ENCODE measurements around the gene CACNG8. TPM values are rescaled to one million over a fixed set of nuclear protein-coding genes. Genes with fewer than 3 reads are reported as not detected.

The CACNG8 gene
- 0.32 TPM for total RNA-seq

GRCh38 chr19:53962887-53963431 lies at the start of gene CACNG8:
CACNG8 (plus strand) TSS chr19:53962937.
- Histone ChIP-seq H3K4me1 (no peaks in the 10 kb centered on the region), H3K27ac (no peak within 1 kb of the TSS), H3K4me3 (no peak within 1 kb of the TSS), H3K27me3 (peaks cover 10% of the 10 kb centered on the region), H3K36me3 (no peaks in the 10 kb centered on the region), H3K9me3 (no peaks in the 10 kb centered on the region)
- intact Hi-C loops (cut with DNase I) = no loop called here
- TF ChIP-seq, protein P1, sequence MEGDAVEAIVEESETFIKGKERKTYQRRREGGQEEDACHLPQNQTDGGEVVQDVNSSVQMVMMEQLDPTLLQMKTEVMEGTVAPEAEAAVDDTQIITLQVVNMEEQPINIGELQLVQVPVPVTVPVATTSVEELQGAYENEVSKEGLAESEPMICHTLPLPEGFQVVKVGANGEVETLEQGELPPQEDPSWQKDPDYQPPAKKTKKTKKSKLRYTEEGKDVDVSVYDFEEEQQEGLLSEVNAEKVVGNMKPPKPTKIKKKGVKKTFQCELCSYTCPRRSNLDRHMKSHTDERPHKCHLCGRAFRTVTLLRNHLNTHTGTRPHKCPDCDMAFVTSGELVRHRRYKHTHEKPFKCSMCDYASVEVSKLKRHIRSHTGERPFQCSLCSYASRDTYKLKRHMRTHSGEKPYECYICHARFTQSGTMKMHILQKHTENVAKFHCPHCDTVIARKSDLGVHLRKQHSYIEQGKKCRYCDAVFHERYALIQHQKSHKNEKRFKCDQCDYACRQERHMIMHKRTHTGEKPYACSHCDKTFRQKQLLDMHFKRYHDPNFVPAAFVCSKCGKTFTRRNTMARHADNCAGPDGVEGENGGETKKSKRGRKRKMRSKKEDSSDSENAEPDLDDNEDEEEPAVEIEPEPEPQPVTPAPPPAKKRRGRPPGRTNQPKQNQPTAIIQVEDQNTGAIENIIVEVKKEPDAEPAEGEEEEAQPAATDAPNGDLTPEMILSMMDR (IDR thresholded peaks at IDR 0.05) = no peak
- no peak for DNase-seq (ENCODE audit: low spot score in 2 of 2)

GRCh38 chr19:53915000-53915399 lies 47.7 kb upstream of the CACNG8 start:
- TF ChIP-seq, protein P1 (IDR thresholded peaks at IDR 0.05) = no peak
- H3K4me1 ChIP-seq = no peaks in the 10 kb centered on the region
- H3K27ac ChIP-seq = no peak overlapping the region
- no peak overlapping the region for H3K4me3 ChIP-seq
- no peaks in the 10 kb centered on the region for H3K36me3 ChIP-seq
- intact Hi-C loops (cut with DNase I) = no loop called here
- DNase-seq (ENCODE audit: low spot score in 2 of 2) = no peak
- peaks cover 7% of the 10 kb centered on the region for H3K27me3 ChIP-seq
- H3K9me3 ChIP-seq = no peaks in the 10 kb centered on the region

DNA sequence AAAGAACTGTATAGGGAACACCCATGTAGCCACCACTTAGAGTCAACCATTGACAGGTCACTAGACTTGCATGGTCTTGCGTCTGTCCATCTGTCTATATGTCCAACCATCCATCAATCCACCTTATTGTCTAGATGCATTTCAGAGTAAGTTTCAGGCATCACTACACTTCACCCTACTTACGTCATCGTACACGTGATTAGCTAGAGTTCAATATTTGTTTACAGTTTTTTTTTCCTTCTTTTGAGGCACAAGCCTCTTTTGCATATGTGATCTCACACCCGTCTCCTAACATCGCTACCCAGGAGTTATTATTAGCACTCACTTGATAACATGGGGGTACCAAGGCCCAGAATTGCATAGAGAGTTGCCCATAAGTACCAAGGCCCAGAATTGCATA lies 46.7 kb upstream of the CACNG8 start:
- intact Hi-C loops (cut with DNase I) = no loop called here
- DNase-seq (ENCODE audit: low spot score in 2 of 2) = no peak
- TF ChIP-seq, protein P1 (IDR thresholded peaks at IDR 0.05) = no peak
- Histone ChIP-seq H3K27ac (no peak overlapping the region), H3K4me1 (no peaks in the 10 kb centered on the region), H3K36me3 (no peaks in the 10 kb centered on the region), H3K9me3 (no peaks in the 10 kb centered on the region), H3K4me3 (no peak overlapping the region), H3K27me3 (no peaks in the 10 kb centered on the region)

DNA sequence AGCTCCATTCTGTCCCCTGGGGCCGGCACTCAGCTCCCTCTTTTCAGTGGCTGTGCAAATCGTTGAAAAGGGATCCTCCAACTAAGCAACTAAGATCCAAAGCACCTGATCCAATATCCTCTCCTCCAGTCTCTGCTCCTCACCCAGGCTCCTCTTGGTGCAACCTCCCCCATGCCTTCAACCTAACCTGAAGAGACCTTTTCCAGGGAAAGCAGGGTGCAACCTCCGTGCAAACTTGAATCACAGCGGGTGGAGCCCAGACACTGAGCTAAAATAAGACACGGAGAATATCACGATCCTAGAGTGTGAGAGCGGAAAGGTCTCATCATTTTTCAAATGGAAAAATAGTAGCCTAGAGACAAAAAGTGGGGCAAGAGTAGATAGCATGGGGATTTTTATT lies 45.4 kb upstream of the CACNG8 start:
- TF ChIP-seq, protein P1 (IDR thresholded peaks at IDR 0.05) = no peak
- H3K27ac ChIP-seq = no peak overlapping the region
- intact Hi-C loops (cut with DNase I) = no loop called here
- no peaks in the 10 kb centered on the region for H3K4me1 ChIP-seq
- DNase-seq (ENCODE audit: low spot score in 2 of 2) = no peak
- H3K4me3 ChIP-seq = no peak overlapping the region
- H3K27me3 ChIP-seq = no peaks in the 10 kb centered on the region
- H3K36me3 ChIP-seq = no peaks in the 10 kb centered on the region
- H3K9me3 ChIP-seq = no peaks in the 10 kb centered on the region

DNA sequence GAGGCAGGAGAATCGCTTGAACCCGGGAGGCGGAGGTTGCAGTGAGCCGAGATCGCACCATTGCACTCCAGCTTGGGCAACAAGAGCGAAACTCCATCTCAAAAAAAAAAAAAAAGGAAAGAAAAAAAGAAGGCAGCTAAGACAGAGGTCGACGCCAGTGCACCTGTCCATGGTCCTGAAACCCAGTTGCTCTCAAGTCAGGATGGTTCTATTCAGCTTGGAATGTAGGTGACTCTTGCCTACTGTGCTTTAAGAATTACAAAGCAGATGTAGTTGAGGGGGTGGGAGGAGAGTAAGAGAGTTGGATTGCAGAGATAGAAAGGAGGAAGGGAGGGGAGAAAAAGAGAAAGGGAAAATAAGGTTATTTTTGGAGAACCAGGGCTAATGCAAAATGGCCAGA lies 35.0 kb upstream of the CACNG8 start:
- intact Hi-C loops (cut with DNase I) = no loop called here
- TF ChIP-seq, protein P1 (IDR thresholded peaks at IDR 0.05) = no peak
- Histone ChIP-seq H3K4me3 (no peak overlapping the region), H3K4me1 (no peaks in the 10 kb centered on the region), H3K27me3 (no peaks in the 10 kb centered on the region), H3K27ac (no peak overlapping the region), H3K9me3 (no peaks in the 10 kb centered on the region), H3K36me3 (no peaks in the 10 kb centered on the region)
- DNase-seq (ENCODE audit: low spot score in 2 of 2) = no peak

GRCh38 chr19:53936029-53936428 lies 26.7 kb upstream of the CACNG8 start:
- no peak for DNase-seq (ENCODE audit: low spot score in 2 of 2)
- Histone ChIP-seq H3K27ac (no peak overlapping the region), H3K4me1 (no peaks in the 10 kb centered on the region), H3K9me3 (no peaks in the 10 kb centered on the region), H3K4me3 (no peak overlapping the region), H3K27me3 (no peaks in the 10 kb centered on the region), H3K36me3 (no peaks in the 10 kb centered on the region)
- intact Hi-C loops (cut with DNase I) = no loop called here
- TF ChIP-seq, protein P1 (IDR thresholded peaks at IDR 0.05) = no peak
